Neural cell (in vitro differentiated cells): ENCODE data around the gene SFR1. TPM values are rescaled to one million over a fixed set of nuclear protein-coding genes. Genes with fewer than 3 reads are reported as not detected.

ENCODE experiments used
- H2AFZ ChIP-seq: fragments of 200-600, 300-800 bp; sonication (generic), shearing (Covaris generic); 2 replicates; pipeline ENCODE4 v1.6.0; 2014; ENCODE audit warnings: low read depth, mild to moderate bottlenecking, antibody characterized with exemption, low read length, moderate library complexity
- H3F3A ChIP-seq: fragments of 200-600 bp; shearing (Covaris generic); 2 replicates; pipeline ENCODE4 v1.6.1; 2016; ENCODE audit warnings: mild to moderate bottlenecking, moderate library complexity, mixed read lengths, antibody characterized with exemption, low read length; ENCODE audit not compliant: insufficient read depth, poor library complexity, severe bottlenecking
- H3K27ac ChIP-seq: fragments of 200-600, 300-800 bp; sonication (generic), shearing (Covaris generic); 2 replicates; pipeline ENCODE4 v1.5.1; 2014; ENCODE audit warnings: mild to moderate bottlenecking, low read length, moderate library complexity
- H3K27me3 ChIP-seq: fragments of 300-800, 200-600 bp; sonication (generic), shearing (Covaris generic); 2 replicates; pipeline ENCODE4 v1.6.0; 2014; ENCODE audit warnings: mild to moderate bottlenecking, low read depth, low read length, moderate library complexity; ENCODE audit not compliant: insufficient read depth
- H3K36me3 ChIP-seq: fragments of 300-800, 200-600 bp; sonication (generic), shearing (Covaris generic); 2 replicates; pipeline ENCODE4 v1.5.1; 2014; ENCODE audit warnings: mild to moderate bottlenecking, antibody characterized with exemption, low read length, moderate library complexity; ENCODE audit not compliant: insufficient read depth
- H3K4me2 ChIP-seq: fragments of 300-800, 200-600 bp; sonication (generic), shearing (Covaris generic); 2 replicates; pipeline ENCODE4 v1.6.0; 2014; ENCODE audit warnings: mild to moderate bottlenecking, low read length
- H3K4me3 ChIP-seq: fragments of 300-800, 200-600 bp; sonication (generic), shearing (Covaris generic); 2 replicates; pipeline ENCODE4 v1.5.1; 2014; ENCODE audit warnings: mild to moderate bottlenecking, low read length, moderate library complexity
- H3K79me2 ChIP-seq: fragments of 200-600 bp; shearing (Covaris generic); replicated peaks from 2 replicates; pipeline ENCODE4 v1.6.0; 2014; ENCODE audit warnings: mild to moderate bottlenecking, low read length, moderate library complexity; ENCODE audit not compliant: insufficient read depth
- H3K9ac ChIP-seq: fragments of 300-800, 200-600 bp; sonication (generic), shearing (Covaris generic); 2 replicates; pipeline ENCODE4 v1.6.1; 2016; ENCODE audit warnings: mild to moderate bottlenecking, low read length, mixed read lengths
- H3K9me2 ChIP-seq: fragments of 200-600 bp; shearing (Covaris generic); 2 replicates; pipeline ENCODE4 v1.6.1; 2016; ENCODE audit warnings: mild to moderate bottlenecking, low read length, mixed read lengths; ENCODE audit not compliant: insufficient read depth
- H3K9me3 ChIP-seq: fragments of 200-600, 300-800 bp; sonication (generic), shearing (Covaris generic); 2 replicates; pipeline ENCODE4 v1.6.1; 2016; ENCODE audit warnings: mild to moderate bottlenecking, mixed run types, low read length, moderate library complexity, mixed read lengths
- H4K20me1 ChIP-seq: fragments of 200-600 bp; shearing (Covaris generic); 2 replicates; pipeline ENCODE4 v1.6.1; 2016; ENCODE audit warnings: mild to moderate bottlenecking, mixed run types; ENCODE audit not compliant: insufficient read depth
- CTCF ChIP-seq: fragments of 450-650 bp; IDR thresholded peaks from 2 replicates; pipeline ENCODE4 v1.5.1; 2014; ENCODE audit warnings: antibody characterized with exemption, mild to moderate bottlenecking, moderate library complexity; ENCODE audit not compliant: poor library complexity, severe bottlenecking
- EP300 ChIP-seq: fragments of 450-650 bp; conservative IDR thresholded peaks from 2 replicates; pipeline ENCODE4 v1.6.1; 2014; ENCODE audit warnings: antibody characterized with exemption, mild to moderate bottlenecking, moderate library complexity; ENCODE audit not compliant: poor library complexity, severe bottlenecking
- EZH2 ChIP-seq: fragments of 200-600, 300-800 bp; shearing (Covaris generic), sonication (generic); IDR thresholded peaks from 2 replicates; pipeline ENCODE4 v1.6.1; 2014; ENCODE audit warnings: antibody characterized with exemption, low read length, borderline replicate concordance, mild to moderate bottlenecking; ENCODE audit not compliant: insufficient read depth, poor library complexity, severe bottlenecking
- MXI1 ChIP-seq: fragments of 450-650 bp; conservative IDR thresholded peaks from 2 replicates; pipeline ENCODE4 v1.6.1; 2014; ENCODE audit warnings: antibody characterized with exemption, mild to moderate bottlenecking; ENCODE audit not compliant: poor library complexity, severe bottlenecking
- POLR2AphosphoS5 ChIP-seq: IDR thresholded peaks from 2 replicates; pipeline ENCODE4 v1.6.1; 2012
- RAD21 ChIP-seq: fragments of 450-650 bp; conservative IDR thresholded peaks from 2 replicates; pipeline ENCODE4 v1.6.1; 2014; ENCODE audit warnings: antibody characterized with exemption, mild to moderate bottlenecking, moderate library complexity
- REST ChIP-seq: IDR thresholded peaks from 2 replicates; pipeline ENCODE4 v1.6.1; 2012; ENCODE audit warnings: borderline replicate concordance
- SMC3 ChIP-seq: fragments of 450-650 bp; conservative IDR thresholded peaks from 2 replicates; pipeline ENCODE4 v1.6.1; 2014; ENCODE audit warnings: antibody characterized with exemption, mild to moderate bottlenecking, moderate library complexity; ENCODE audit not compliant: poor library complexity
- TAF1 ChIP-seq: IDR thresholded peaks from 2 replicates; pipeline ENCODE4 v1.6.1; 2012; ENCODE audit warnings: low read depth
- polyA plus RNA-seq: library from polyadenylated mRNA; depleted of rRNA; stranded (reverse); fragments of >200 nt; gene quantifications from 2 replicates; pipeline ENCODE4 v1.2.3, GENCODE V29; 2014

The SFR1 gene
- polyA plus RNA-seq, 1 donor from 2014 or later, result 5.0 TPM

GRCh38 chr10:104122225-104123107, 495 bp downstream of the SFR1 start:
- no peaks in the 10 kb centered on the region for H3K36me3 ChIP-seq
- H3K9ac ChIP-seq, result peak overlapping the region; percentile 72
- H3K9me3 ChIP-seq, result no peaks in the 10 kb centered on the region
- no peaks in the 10 kb centered on the region for H3K79me2 ChIP-seq
- peak overlapping the region; percentile 86 for H3K4me2 ChIP-seq
- peak overlapping the region; percentile 90 for H2AFZ ChIP-seq
- peak overlapping the region; percentile 73 for H3K4me3 ChIP-seq
- H3K9me2 ChIP-seq, result no peaks in the 10 kb centered on the region
- H3K27ac ChIP-seq, result peak overlapping the region; percentile 64
- TF ChIP-seq POLR2AphosphoS5, result no peak
- no peak for TF ChIP-seq CTCF
- TF ChIP-seq MXI1, result peak; percentile 62
- TF ChIP-seq REST, result peak; percentile 55
- TF ChIP-seq TAF1, result no peak
- no peaks in the 10 kb centered on the region for H3K27me3 ChIP-seq
- H3F3A ChIP-seq, result no peaks in the 10 kb centered on the region
- no peaks in the 10 kb centered on the region for H4K20me1 ChIP-seq

- Histone ChIP-seq H3K36me3 (no peaks in the 10 kb centered on the region), H3K9me3 (no peaks in the 10 kb centered on the region), H3K79me2 (no peaks in the 10 kb centered on the region), H3K4me2 (no peak overlapping the region), H3K27ac (no peak overlapping the region), H3K27me3 (no peaks in the 10 kb centered on the region), H3K4me3 (no peak overlapping the region), H4K20me1 (no peaks in the 10 kb centered on the region), H2AFZ (no peak overlapping the region), H3K9me2 (no peaks in the 10 kb centered on the region), H3F3A (no peaks in the 10 kb centered on the region), H3K9ac (no peak overlapping the region)
- no peak for TF ChIP-seq REST
- TF ChIP-seq RAD21, result peak; percentile 65
- peak; percentile 73 for TF ChIP-seq SMC3
- no peak for TF ChIP-seq TAF1
- TF ChIP-seq EZH2, result no peak
- TF ChIP-seq CTCF, result peak; percentile 64
- TF ChIP-seq EP300, result no peak
- no peak for TF ChIP-seq POLR2AphosphoS5
- no peak for TF ChIP-seq MXI1
These were observed 1.4 kb downstream of the SFR1 start for GRCh38 chr10:104123397-104123796.
